Measurements from ENCODE around the gene DDIT4. TPM values are rescaled to one million over a fixed set of nuclear protein-coding genes. Genes with fewer than 3 reads are reported as not detected.
"Not testable (repeated sequence)": the region's sequence is repeated elsewhere in the genome, so short reads cannot be mapped to it uniquely, and the experiment has no call there.

Gene DDIT4
- 93.2 TPM for polyA plus RNA-seq (2012; ENCODE audit: low read depth, missing spikeins)

- FAIRE-seq (peak; percentile 97), DNase-seq (ENCODE audit: insufficient read length, low spot score) (peak; percentile 99)
- TF ChIP-seq POLR2AphosphoS5 (IDR thresholded peaks at IDR 0.05; ENCODE audit: low read depth, low read length): peak; percentile 100
- TF ChIP-seq TAF1 (IDR thresholded peaks at IDR 0.05; ENCODE audit: low read depth, low read length): peak; percentile 94
- TF ChIP-seq PAX5 (IDR thresholded peaks at IDR 0.05; ENCODE audit: insufficient read depth, low read length, severe bottlenecking): peak; percentile 8
- peak; percentile 100 for TF ChIP-seq POLR2A (IDR thresholded peaks at IDR 0.05; ENCODE audit: low read depth, low read length)
- no peak for TF ChIP-seq SPI1 (IDR thresholded peaks at IDR 0.05; ENCODE audit: low read depth, low read length)
- TF ChIP-seq POU2F2 (IDR thresholded peaks at IDR 0.05; ENCODE audit: low read depth, low read length): peak; percentile 97
Measured at GRCh38 chr10:72273410-72274212, at the start of gene DDIT4. DDIT4 (plus strand) TSS chr10:72273924; CDS start chr10:72274217, 293 bp downstream.

GRCh38 chr10:72224191-72224590, 49.5 kb upstream of the DDIT4 start:
- FAIRE-seq: not testable (repeated sequence)

GRCh38 chr10:72226418-72227027, 47.2 kb upstream of the DDIT4 start:
- TF ChIP-seq POLR2A (IDR thresholded peaks at IDR 0.05; ENCODE audit: low read depth, low read length) (no peak), TAF1 (IDR thresholded peaks at IDR 0.05; ENCODE audit: low read depth, low read length) (no peak), POU2F2 (IDR thresholded peaks at IDR 0.05; ENCODE audit: low read depth, low read length) (no peak), PAX5 (IDR thresholded peaks at IDR 0.05; ENCODE audit: insufficient read depth, low read length, severe bottlenecking) (no peak), POLR2AphosphoS5 (IDR thresholded peaks at IDR 0.05; ENCODE audit: low read depth, low read length) (no peak), SPI1 (IDR thresholded peaks at IDR 0.05; ENCODE audit: low read depth, low read length) (no peak)
- DNase-seq (ENCODE audit: insufficient read length, low spot score) (no peak), FAIRE-seq (no peak)

More at GRCh38 chr10:72224191-72224590, 49.5 kb upstream of the DDIT4 start:
- DNase-seq (ENCODE audit: insufficient read length, low spot score): not testable (repeated sequence)

- DNase-seq (ENCODE audit: insufficient read length, low spot score) (no peak), FAIRE-seq (no peak)
- no peak for TF ChIP-seq POLR2A (IDR thresholded peaks at IDR 0.05; ENCODE audit: low read depth, low read length)
- no peak for TF ChIP-seq PAX5 (IDR thresholded peaks at IDR 0.05; ENCODE audit: insufficient read depth, low read length, severe bottlenecking)
- no peak for TF ChIP-seq POLR2AphosphoS5 (IDR thresholded peaks at IDR 0.05; ENCODE audit: low read depth, low read length)
- TF ChIP-seq TAF1 (IDR thresholded peaks at IDR 0.05; ENCODE audit: low read depth, low read length): no peak
- no peak for TF ChIP-seq SPI1 (IDR thresholded peaks at IDR 0.05; ENCODE audit: low read depth, low read length)
Measured at GRCh38 chr10:72227826-72228225, 45.9 kb upstream of the DDIT4 start.

- TF ChIP-seq SPI1 (IDR thresholded peaks at IDR 0.05; ENCODE audit: low read depth, low read length): no peak
- no peak for TF ChIP-seq POLR2AphosphoS5 (IDR thresholded peaks at IDR 0.05; ENCODE audit: low read depth, low read length)
- no peak for TF ChIP-seq POLR2A (IDR thresholded peaks at IDR 0.05; ENCODE audit: low read depth, low read length)
- TF ChIP-seq POU2F2 (IDR thresholded peaks at IDR 0.05; ENCODE audit: low read depth, low read length): no peak
- TF ChIP-seq PAX5 (IDR thresholded peaks at IDR 0.05; ENCODE audit: insufficient read depth, low read length, severe bottlenecking): no peak
- FAIRE-seq: no peak
- DNase-seq (ENCODE audit: insufficient read length, low spot score): no peak
Measured at GRCh38 chr10:72228318-72228751, 45.4 kb upstream of the DDIT4 start.

GRCh38 chr10:72229261-72230251, 44.2 kb upstream of the DDIT4 start:
- TF ChIP-seq POLR2A (IDR thresholded peaks at IDR 0.05; ENCODE audit: low read depth, low read length): no peak
- TF ChIP-seq TAF1 (IDR thresholded peaks at IDR 0.05; ENCODE audit: low read depth, low read length): no peak
- no peak for TF ChIP-seq POU2F2 (IDR thresholded peaks at IDR 0.05; ENCODE audit: low read depth, low read length)
- TF ChIP-seq POLR2AphosphoS5 (IDR thresholded peaks at IDR 0.05; ENCODE audit: low read depth, low read length): no peak
- no peak for TF ChIP-seq SPI1 (IDR thresholded peaks at IDR 0.05; ENCODE audit: low read depth, low read length)
- no peak for TF ChIP-seq PAX5 (IDR thresholded peaks at IDR 0.05; ENCODE audit: insufficient read depth, low read length, severe bottlenecking)
- no peak for FAIRE-seq

GRCh38 chr10:72233621-72234020, 40.1 kb upstream of the DDIT4 start:
- DNase-seq (ENCODE audit: insufficient read length, low spot score) (no peak), FAIRE-seq (no peak)
- TF ChIP-seq SPI1 (IDR thresholded peaks at IDR 0.05; ENCODE audit: low read depth, low read length) (no peak), PAX5 (IDR thresholded peaks at IDR 0.05; ENCODE audit: insufficient read depth, low read length, severe bottlenecking) (no peak), TAF1 (IDR thresholded peaks at IDR 0.05; ENCODE audit: low read depth, low read length) (no peak), POLR2A (IDR thresholded peaks at IDR 0.05; ENCODE audit: low read depth, low read length) (no peak), POU2F2 (IDR thresholded peaks at IDR 0.05; ENCODE audit: low read depth, low read length) (no peak), POLR2AphosphoS5 (IDR thresholded peaks at IDR 0.05; ENCODE audit: low read depth, low read length) (no peak)

More at GRCh38 chr10:72229261-72230251, 44.2 kb upstream of the DDIT4 start:
- no peak for DNase-seq (ENCODE audit: insufficient read length, low spot score)

GRCh38 chr10:72234560-72235095, 39.1 kb upstream of the DDIT4 start:
- TF ChIP-seq POLR2A (IDR thresholded peaks at IDR 0.05; ENCODE audit: low read depth, low read length) (no peak), SPI1 (IDR thresholded peaks at IDR 0.05; ENCODE audit: low read depth, low read length) (no peak), PAX5 (IDR thresholded peaks at IDR 0.05; ENCODE audit: insufficient read depth, low read length, severe bottlenecking) (no peak), POU2F2 (IDR thresholded peaks at IDR 0.05; ENCODE audit: low read depth, low read length) (no peak), TAF1 (IDR thresholded peaks at IDR 0.05; ENCODE audit: low read depth, low read length) (no peak), POLR2AphosphoS5 (IDR thresholded peaks at IDR 0.05; ENCODE audit: low read depth, low read length) (no peak)
- DNase-seq (ENCODE audit: insufficient read length, low spot score): no peak
- no peak for FAIRE-seq
